IMR-90 (cell line): ENCODE data around the gene C12orf75. TPM values are rescaled to one million over a fixed set of nuclear protein-coding genes. Genes with fewer than 3 reads are reported as not detected.

Experiments used
- ATAC-seq: fragments of 200-7000 bp; cut with Tn5 transposase; 2 replicates; pipeline ENCODE4 v1.9.1; 2020; ENCODE audit warnings: low read depth, mild to moderate bottlenecking, moderate library complexity
- BruUV-seq: library from RNA; stranded (reverse); fragments of 400-500 nt; replicated peaks from 2 replicates; lab custom pipeline; 2021; lab: Mats Ljungman, UMichigan
- CTCF ChIA-PET: fragments of 300-600 bp; formaldehyde crosslinking; extraction: SDS; loops from one replicate; lab custom pipeline; 2021; ENCODE audit warnings: antibody characterized with exemption; lab: Yijun Ruan, JAX
- POLR2A ChIA-PET: fragments of 300-600 bp; sonication (Branson Sonifier 250); formaldehyde crosslinking; loops from one replicate; lab custom pipeline; 2022; ENCODE audit warnings: antibody characterized with exemption; ENCODE audit not compliant: unreplicated experiment; lab: Charles Lee
- DNase-seq: peaks from one replicate; pipeline ENCODE4 v3.0.0; 2013
- H2AFZ ChIP-seq: replicated peaks from 2 replicates; pipeline ENCODE3; 2013; ENCODE audit warnings: low read length, mild to moderate bottlenecking; ENCODE audit not compliant: poor library complexity
- H2AK5ac ChIP-seq: 2 replicates; pipeline ENCODE4 v1.6.1; 2013; ENCODE audit warnings: low read depth, low read length, inconsistent platforms
- H2AK9ac ChIP-seq: replicated peaks from 2 replicates; pipeline ENCODE3; 2013; ENCODE audit warnings: mild to moderate bottlenecking, low read depth, low read length, moderate library complexity; ENCODE audit not compliant: poor library complexity
- H2BK120ac ChIP-seq: 2 replicates; pipeline ENCODE4 v1.6.1; 2013; ENCODE audit warnings: low read depth, low read length, inconsistent platforms
- H2BK15ac ChIP-seq: 3 replicates; pipeline ENCODE4 v1.6.1; 2013; ENCODE audit warnings: low read depth, low read length, inconsistent platforms
- H2BK20ac ChIP-seq: 2 replicates; pipeline ENCODE4 v1.6.1; 2013; ENCODE audit warnings: low read depth, mild to moderate bottlenecking, inconsistent platforms, low read length, moderate library complexity
- H2BK5ac ChIP-seq: 2 replicates; pipeline ENCODE4 v1.6.1; 2013; ENCODE audit warnings: mild to moderate bottlenecking, low read depth, low read length, inconsistent platforms; ENCODE audit not compliant: poor library complexity, severe bottlenecking
- H3K14ac ChIP-seq: replicated peaks from 2 replicates; pipeline ENCODE4 v1.6.1; 2013; ENCODE audit warnings: low read depth, low read length, inconsistent platforms
- H3K18ac ChIP-seq: 2 replicates; pipeline ENCODE4 v1.6.1; 2013; ENCODE audit warnings: low read depth, low read length, control low read depth
- H3K23ac ChIP-seq: 2 replicates; pipeline ENCODE4 v1.6.1; 2013; ENCODE audit warnings: low read depth, low read length, inconsistent platforms
- H3K27ac ChIP-seq: 2 replicates; pipeline ENCODE4 v1.5.1; 2013; ENCODE audit warnings: mild to moderate bottlenecking, control low read depth, low read length; ENCODE audit not compliant: insufficient read depth
- H3K27me3 ChIP-seq: 2 replicates; pipeline ENCODE4 v1.6.1; 2013; ENCODE audit warnings: low read length; ENCODE audit not compliant: control insufficient read depth, insufficient read depth
- H3K36me3 ChIP-seq: 2 replicates; pipeline ENCODE4 v1.6.1; 2013; ENCODE audit warnings: low read length, mixed read lengths; ENCODE audit not compliant: control insufficient read depth, insufficient read depth
- H3K4ac ChIP-seq: 2 replicates; pipeline ENCODE4 v1.6.1; 2013; ENCODE audit warnings: low read depth, low read length, inconsistent platforms
- H3K4me1 ChIP-seq: 2 replicates; pipeline ENCODE4 v1.6.1; 2013; ENCODE audit warnings: low read length, mixed read lengths; ENCODE audit not compliant: control insufficient read depth, insufficient read depth
- H3K4me2 ChIP-seq: 2 replicates; pipeline ENCODE4 v1.6.1; 2013; ENCODE audit warnings: low read depth, mild to moderate bottlenecking, control low read depth, low read length, moderate library complexity
- H3K4me3 ChIP-seq: 2 replicates; pipeline ENCODE4 v1.5.1; 2013; ENCODE audit warnings: low read depth, mild to moderate bottlenecking, control low read depth, low read length, moderate library complexity; ENCODE audit not compliant: insufficient read depth
- H3K56ac ChIP-seq: 2 replicates; pipeline ENCODE4 v1.6.1; 2013; ENCODE audit warnings: low read length, inconsistent platforms; ENCODE audit not compliant: insufficient read depth; ENCODE audit errors: extremely low read depth
- H3K79me1 ChIP-seq, 2 experiments: 2 replicates each; pipeline ENCODE4 v1.6.1; 2013; ENCODE audit warnings: low read length in 2 of 2, inconsistent platforms in 1 of 2, low read depth in 1 of 2
- H3K9ac ChIP-seq: 2 replicates; pipeline ENCODE4 v1.6.1; 2013; ENCODE audit warnings: low read depth, low read length, control low read depth
- H3K9me1 ChIP-seq: 2 replicates; pipeline ENCODE4 v1.6.1; 2013; ENCODE audit warnings: low read length, inconsistent platforms; ENCODE audit not compliant: insufficient read depth
- H3K9me3 ChIP-seq: 2 replicates; pipeline ENCODE4 v1.6.1; 2013; ENCODE audit warnings: low read length; ENCODE audit not compliant: control insufficient read depth, insufficient read depth
- H4K20me1 ChIP-seq: 2 replicates; pipeline ENCODE4 v1.6.1; 2013; ENCODE audit warnings: low read length, inconsistent platforms; ENCODE audit not compliant: insufficient read depth
- H4K5ac ChIP-seq: 2 replicates; pipeline ENCODE4 v1.6.1; 2013; ENCODE audit warnings: mild to moderate bottlenecking, low read depth, low read length, control low read depth
- H4K8ac ChIP-seq, 2 experiments: 2 replicates each; pipeline ENCODE4 v1.6.1; 2013; ENCODE audit warnings: low read depth in 2 of 2, low read length in 2 of 2, control low read depth in 1 of 2, inconsistent platforms in 1 of 2
- H4K91ac ChIP-seq: 2 replicates; pipeline ENCODE4 v1.6.1; 2013; ENCODE audit warnings: low read depth, low read length, inconsistent platforms; ENCODE audit not compliant: insufficient read depth
- BHLHE40 ChIP-seq: fragments of 150-350 bp; IDR thresholded peaks from 2 replicates; pipeline ENCODE4 v1.6.1; 2016; ENCODE audit warnings: mild to moderate bottlenecking, low read depth, low read length
- CEBPB ChIP-seq: IDR thresholded peaks from 2 replicates; pipeline ENCODE4 v1.6.1; 2012; ENCODE audit warnings: low read depth, low read length, improper control_type of control experiment
- CHD1 ChIP-seq: IDR thresholded peaks from 2 replicates; pipeline ENCODE4 v1.6.1; 2012; ENCODE audit warnings: low read depth, low read length, improper control_type of control experiment
- CTCF ChIP-seq: conservative IDR thresholded peaks from 2 replicates; pipeline ENCODE4 v1.5.1; 2012; ENCODE audit warnings: mild to moderate bottlenecking, low read depth, low read length, improper control_type of control experiment
- FOS ChIP-seq: fragments of 150-350 bp; IDR thresholded peaks from 2 replicates; pipeline ENCODE4 v1.6.1; 2016; ENCODE audit warnings: low read depth, low read length
- MAFK ChIP-seq: IDR thresholded peaks from 2 replicates; pipeline ENCODE4 v1.6.1; 2012; ENCODE audit warnings: low read depth, low read length, improper control_type of control experiment
- MXI1 ChIP-seq: IDR thresholded peaks from 2 replicates; pipeline ENCODE4 v1.6.1; 2012; ENCODE audit warnings: low read depth, mild to moderate bottlenecking, low read length, moderate library complexity, borderline replicate concordance
- NFE2L2 ChIP-seq: fragments of 150-350 bp; IDR thresholded peaks from 2 replicates; pipeline ENCODE4 v1.6.1; 2016; ENCODE audit warnings: low read depth, mild to moderate bottlenecking, low read length
- RAD21 ChIP-seq: IDR thresholded peaks from 2 replicates; pipeline ENCODE4 v1.6.1; 2012; ENCODE audit warnings: low read length, improper control_type of control experiment
- RCOR1 ChIP-seq: IDR thresholded peaks from 2 replicates; pipeline ENCODE4 v1.6.1; 2012; ENCODE audit warnings: mild to moderate bottlenecking, low read length, improper control_type of control experiment; ENCODE audit not compliant: insufficient replicate concordance
- SMC3 ChIP-seq: fragments of 150-350 bp; IDR thresholded peaks from 2 replicates; pipeline ENCODE4 v1.6.1; 2016; ENCODE audit warnings: low read depth, mild to moderate bottlenecking, antibody characterized with exemption, low read length, moderate library complexity
- USF2 ChIP-seq: fragments of 150-350 bp; IDR thresholded peaks from 2 replicates; pipeline ENCODE4 v1.6.1; 2017; ENCODE audit warnings: mild to moderate bottlenecking, antibody characterized with exemption, low read length, low read depth
- WGBS, 2 experiments: methylation state at CpG; one replicate each; pipeline versions ENCODE4 v1.1.5 to v1.1.7; 2013; ENCODE audit warnings: missing lambda C conversion rate in 2 of 2; ENCODE audit not compliant: insufficient read length in 1 of 2; ENCODE audit errors: extremely low coverage in 2 of 2; 5-methylcytosine and 5-hydroxymethylcytosine counted together
- dilution Hi-C: fragments of 300-500 bp; cut with HindIII; formaldehyde crosslinking; loops from one replicate; pipeline ENCODE4 v1.14.3; 2018; ENCODE audit warnings: low sequenced_read_pairs; ENCODE audit not compliant: unreplicated experiment
- in situ Hi-C: fragments of 300-500 bp; cut with MboI; formaldehyde crosslinking; loops from 3 replicates; pipeline ENCODE4 v1.14.3; 2019; ENCODE audit warnings: low sequenced_read_pairs, inconsistent platforms, mixed read lengths
- intact Hi-C: fragments of 100-400 bp; cut with micrococcal nuclease; formaldehyde crosslinking; loops from 2 replicates; pipeline ENCODE4 v1.10.0; 2022
- polyA plus RNA-seq, 3 experiments: library from polyadenylated mRNA; depleted of rRNA; stranded (reverse); fragments of >200 nt; gene quantifications; 2 replicates each; pipeline ENCODE4 v1.2.3, GENCODE V29; 2012; ENCODE audit warnings: low replicate concordance in 1 of 3
- total RNA-seq: library from RNA; depleted of rRNA; stranded (reverse); fragments of >200 nt; gene quantifications from 2 replicates; pipeline ENCODE4 v1.2.3, GENCODE V29; 2012
- TF ChIP-seq, protein P1 (sequence below): fragments of 150-350 bp; IDR thresholded peaks from 2 replicates; pipeline ENCODE4 v1.6.1; 2016; ENCODE audit warnings: low read depth, mild to moderate bottlenecking, low read length, moderate library complexity, borderline replicate concordance

The C12orf75 gene
- total and polyA plus RNA-seq, 2 of the 4 experiments (the other 2 are of a cell fraction): 145 to 278 TPM

DNA sequence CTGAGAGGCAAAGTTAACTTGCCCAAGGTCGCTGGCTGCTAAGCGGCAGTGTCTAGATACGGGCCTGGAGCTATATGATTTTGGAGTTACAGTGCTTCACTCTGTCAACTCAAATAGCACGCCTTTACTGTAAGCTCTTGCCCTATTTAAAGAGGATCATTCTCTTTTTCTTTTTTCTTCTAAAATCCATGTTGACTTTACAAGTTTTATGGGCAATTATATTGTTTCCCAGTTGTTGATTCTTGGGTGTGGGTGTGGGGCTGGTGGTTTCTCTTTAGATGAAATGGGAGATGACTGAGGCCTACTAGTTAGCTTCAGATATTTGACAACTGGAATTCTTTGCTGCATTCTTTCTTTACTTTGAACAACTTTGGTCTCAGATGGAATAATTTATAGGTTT, 70.7 kb downstream of the C12orf75 start:
- Histone ChIP-seq H2BK120ac (no peak overlapping the region), H3K4me1 (peaks cover 4% of the 10 kb centered on the region; the same call in 1 of the 2 replicates), H3K36me3 (peaks cover 10% of the 10 kb centered on the region), H3K4me2 (no peak overlapping the region), H4K91ac (no peak overlapping the region), H2BK5ac (no peak overlapping the region), H3K27ac (no peak overlapping the region), H3K14ac (no peak overlapping the region), H3K56ac (no peak overlapping the region), H4K20me1 (no peaks in the 10 kb centered on the region), H3K27me3 (no peaks in the 10 kb centered on the region), H3K9me1 (peaks cover 5% of the 10 kb centered on the region; the same call in 1 of the 2 replicates), H3K18ac (no peak overlapping the region), H2AFZ (no peak overlapping the region), H4K5ac (no peak overlapping the region), H2BK20ac (no peak overlapping the region), H3K23ac (no peak overlapping the region), H3K4me3 (no peak overlapping the region), H2AK5ac (no peak overlapping the region), H2AK9ac (no peak overlapping the region), H2BK15ac (no peak overlapping the region), H3K9me3 (0 out of 2 replicates have a peak, but pooled peaks cover 2% of the 10 kb centered on the region), H3K79me1 (no peaks in the 10 kb centered on the region; a peak in 1 of 4 replicates), H3K4ac (no peak overlapping the region), H4K8ac (no peak overlapping the region), H3K9ac (no peak overlapping the region)
- ChIA-PET CTCF (interaction anchor here (0.6 kb wide), 2 partner anchors 43 to 216 kb away, joined by 3 read pairs; no protein-coding TSS in a partner anchor), POLR2A (no interaction called here)
- TF ChIP-seq FOS: no peak
- TF ChIP-seq RCOR1: no peak
- TF ChIP-seq NFE2L2: no peak
- TF ChIP-seq CTCF: no peak
- TF ChIP-seq SMC3: no peak
- no peak for TF ChIP-seq RAD21
- no peak for TF ChIP-seq BHLHE40
- TF ChIP-seq USF2: no peak
- TF ChIP-seq MXI1: no peak
- TF ChIP-seq CEBPB: no peak
- no peak for TF ChIP-seq CHD1
- TF ChIP-seq MAFK: no peak
- TF ChIP-seq, protein P1, sequence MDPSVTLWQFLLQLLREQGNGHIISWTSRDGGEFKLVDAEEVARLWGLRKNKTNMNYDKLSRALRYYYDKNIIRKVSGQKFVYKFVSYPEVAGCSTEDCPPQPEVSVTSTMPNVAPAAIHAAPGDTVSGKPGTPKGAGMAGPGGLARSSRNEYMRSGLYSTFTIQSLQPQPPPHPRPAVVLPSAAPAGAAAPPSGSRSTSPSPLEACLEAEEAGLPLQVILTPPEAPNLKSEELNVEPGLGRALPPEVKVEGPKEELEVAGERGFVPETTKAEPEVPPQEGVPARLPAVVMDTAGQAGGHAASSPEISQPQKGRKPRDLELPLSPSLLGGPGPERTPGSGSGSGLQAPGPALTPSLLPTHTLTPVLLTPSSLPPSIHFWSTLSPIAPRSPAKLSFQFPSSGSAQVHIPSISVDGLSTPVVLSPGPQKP: no peak
- ATAC-seq (no peak), DNase-seq (no peak)
- no CpG with 5 or more reads among the region's 4 CpGs for WGBS, 2 experiments
- dilution Hi-C loops: no loop called here
- intact Hi-C loops: no loop called here
- no TSS peak for BruUV-seq
- in situ Hi-C loops: loop anchor here (25.0 kb wide), 1 partner anchor 961 kb away; the partner anchor contains the start of gene POLR3B
